Kidney (tissue), 14 donors: ENCODE measurements around the gene PLA2G2A. TPM values are rescaled to one million over a fixed set of nuclear protein-coding genes. Genes with fewer than 3 reads are reported as not detected.

ENCODE experiments used
- DNase-seq, 5 donors: peaks; one replicate each; pipeline ENCODE4 v3.0.0-alpha.2; 2013 to 2020
- FAIRE-seq: peaks from 2 replicates; lab custom pipeline; 2012; peaks lifted over from hg19 to GRCh38; lab: Jason Lieb, UNC
- H3K27ac ChIP-seq, 2 donors: one replicate each; pipeline ENCODE4 v1.7.0; 2013; ENCODE audit warnings: low read depth in 2 of 2, low read length in 2 of 2, inconsistent platforms in 1 of 2
- H3K27me3 ChIP-seq: one replicate; pipeline ENCODE4 v1.7.1; 2013; ENCODE audit warnings: low read length, inconsistent platforms; ENCODE audit not compliant: control insufficient read depth, insufficient read depth
- H3K36me3 ChIP-seq, 3 donors: one replicate each; pipeline versions ENCODE4 v1.7.0 to v1.7.1; 2013; ENCODE audit warnings: low read length in 3 of 3, control low read depth in 1 of 3, inconsistent platforms in 1 of 3; ENCODE audit not compliant: insufficient read depth in 3 of 3, control insufficient read depth in 2 of 3
- H3K4me1 ChIP-seq, 3 donors: one replicate each; pipeline versions ENCODE4 v1.7.0 to v1.7.1; 2013; ENCODE audit warnings: low read length in 3 of 3, inconsistent platforms in 1 of 3, low read depth in 1 of 3; ENCODE audit not compliant: control insufficient read depth in 2 of 3, insufficient read depth in 2 of 3
- H3K4me3 ChIP-seq, 3 donors: one replicate each; pipeline versions ENCODE4 v1.7.0 to v1.8.1; 2013; ENCODE audit warnings: low read length in 3 of 3, control low read depth in 1 of 3, inconsistent platforms in 1 of 3
- H3K9ac ChIP-seq, 3 donors: one replicate each; pipeline versions ENCODE4 v1.7.0 to v1.7.1; 2013; ENCODE audit warnings: low read length in 3 of 3, control low read depth in 1 of 3, inconsistent platforms in 1 of 3
- H3K9me3 ChIP-seq, 3 donors: one replicate each; pipeline versions ENCODE4 v1.7.0 to v1.7.1; 2013; ENCODE audit warnings: low read length in 3 of 3, control low read depth in 1 of 3, inconsistent platforms in 1 of 3; ENCODE audit not compliant: control insufficient read depth in 2 of 3, insufficient read depth in 1 of 3
- intact Hi-C: fragments of 100-400 bp; cut with DNase I; formaldehyde crosslinking; loops from one replicate; pipeline ENCODE4 v1.11.1; 2022
- polyA plus RNA-seq: library from polyadenylated mRNA; stranded (reverse); fragments of 350-450 nt; fragmentation: Illumina TruSeq; extraction: RNeasy Lipid Tissue Mini Kit (QIAGEN cat#74804); gene quantifications from one replicate; pipeline ENCODE4 v1.2.3, GENCODE V29; 2014; ENCODE audit warnings: low read depth, low replicate concordance; ENCODE audit not compliant: insufficient read depth
- total RNA-seq: library from RNA; stranded (reverse); fragmentation: NEBNext Ultra II Directional; extraction: Animal tissue kit (Norgen Biotek cat#: 25700); gene quantifications from one replicate; pipeline ENCODE4 v1.2.1, GENCODE V29; 2021
- TF ChIP-seq, protein P1 (sequence below): IDR thresholded peaks from 3 replicates; pipeline ENCODE4 v1.5.1; 2012; ENCODE audit warnings: mild to moderate bottlenecking, moderate library complexity, borderline replicate concordance; ENCODE audit not compliant: insufficient read depth; ENCODE audit errors: extremely low read depth
- donor health status: control.
- donor health status: control.
- donor health status: control.
- donor health status: control.
- donor health status: control.
- donor health status: DM: yes; HTN: yes; CAD: no.
- donor health status: Normal renal cell carcinoma (clear cell type).

PLA2G2A gene
- total and polyA plus RNA-seq, 2 donors from 2014 or later: 0.52 to 0.63 TPM

GRCh38 chr1:20017741-20018140 is 38.3 kb upstream of the PLA2G2A start:
- H3K4me3 ChIP-seq: no peak overlapping the region
- intact Hi-C loops: no loop called here
- H3K36me3 ChIP-seq: no peaks in the 10 kb centered on the region
- H3K4me1 ChIP-seq: no peaks in the 10 kb centered on the region
- peaks cover 0 to 2% (median 0%) of the 10 kb centered on the region in 3 donors for H3K9me3 ChIP-seq
- no peaks in the 10 kb centered on the region for H3K27me3 ChIP-seq
- no peak overlapping the region for H3K9ac ChIP-seq
- H3K27ac ChIP-seq: no peak overlapping the region
- FAIRE-seq (no peak), DNase-seq (no peak)
- TF ChIP-seq, protein P1, sequence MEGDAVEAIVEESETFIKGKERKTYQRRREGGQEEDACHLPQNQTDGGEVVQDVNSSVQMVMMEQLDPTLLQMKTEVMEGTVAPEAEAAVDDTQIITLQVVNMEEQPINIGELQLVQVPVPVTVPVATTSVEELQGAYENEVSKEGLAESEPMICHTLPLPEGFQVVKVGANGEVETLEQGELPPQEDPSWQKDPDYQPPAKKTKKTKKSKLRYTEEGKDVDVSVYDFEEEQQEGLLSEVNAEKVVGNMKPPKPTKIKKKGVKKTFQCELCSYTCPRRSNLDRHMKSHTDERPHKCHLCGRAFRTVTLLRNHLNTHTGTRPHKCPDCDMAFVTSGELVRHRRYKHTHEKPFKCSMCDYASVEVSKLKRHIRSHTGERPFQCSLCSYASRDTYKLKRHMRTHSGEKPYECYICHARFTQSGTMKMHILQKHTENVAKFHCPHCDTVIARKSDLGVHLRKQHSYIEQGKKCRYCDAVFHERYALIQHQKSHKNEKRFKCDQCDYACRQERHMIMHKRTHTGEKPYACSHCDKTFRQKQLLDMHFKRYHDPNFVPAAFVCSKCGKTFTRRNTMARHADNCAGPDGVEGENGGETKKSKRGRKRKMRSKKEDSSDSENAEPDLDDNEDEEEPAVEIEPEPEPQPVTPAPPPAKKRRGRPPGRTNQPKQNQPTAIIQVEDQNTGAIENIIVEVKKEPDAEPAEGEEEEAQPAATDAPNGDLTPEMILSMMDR: no peak

DNA sequence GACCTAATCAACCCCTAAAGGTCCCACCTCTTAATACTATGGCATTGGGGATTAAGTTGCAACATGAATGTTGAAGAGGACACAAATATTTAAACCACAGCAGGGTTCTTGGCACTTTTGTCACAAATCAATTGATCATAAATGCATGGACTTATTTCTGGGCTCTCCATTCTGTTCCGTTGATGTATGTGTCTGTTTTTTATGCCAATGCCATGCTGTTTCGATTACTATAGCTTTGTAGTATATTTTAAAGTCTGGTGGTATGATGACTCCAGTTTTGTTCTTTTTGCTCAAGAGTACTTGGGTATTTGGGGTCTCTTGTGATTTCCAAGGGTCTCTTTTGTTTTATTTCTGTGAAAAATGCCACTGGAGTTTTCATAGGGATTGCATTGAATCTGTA is 34.7 kb upstream of the PLA2G2A start:
- peaks cover 0 to 2% (median 0%) of the 10 kb centered on the region in 3 donors for H3K9me3 ChIP-seq
- no peak overlapping the region for H3K9ac ChIP-seq
- H3K27ac ChIP-seq: no peak overlapping the region
- intact Hi-C loops: no loop called here
- H3K27me3 ChIP-seq: no peaks in the 10 kb centered on the region
- FAIRE-seq (no peak), DNase-seq (no peak)
- H3K36me3 ChIP-seq: no peaks in the 10 kb centered on the region
- TF ChIP-seq, protein P1: no peak
- no peaks in the 10 kb centered on the region for H3K4me1 ChIP-seq
- no peak overlapping the region for H3K4me3 ChIP-seq

GRCh38 chr1:20010016-20010415 is 30.6 kb upstream of the PLA2G2A start:
- Histone ChIP-seq H3K4me3 (no peak overlapping the region), H3K9me3 (no peaks in the 10 kb centered on the region), H3K27me3 (no peaks in the 10 kb centered on the region), H3K36me3 (no peaks in the 10 kb centered on the region), H3K4me1 (no peaks in the 10 kb centered on the region), H3K27ac (no peak overlapping the region), H3K9ac (no peak overlapping the region)
- intact Hi-C loops: no loop called here
- DNase-seq (no peak), FAIRE-seq (no peak)
- TF ChIP-seq, protein P1: no peak

GRCh38 chr1:20009212-20009611 is 29.8 kb upstream of the PLA2G2A start:
- FAIRE-seq (no peak), DNase-seq (no peak)
- Histone ChIP-seq H3K4me1 (no peaks in the 10 kb centered on the region), H3K27me3 (no peaks in the 10 kb centered on the region), H3K36me3 (no peaks in the 10 kb centered on the region), H3K4me3 (no peak overlapping the region), H3K9ac (no peak overlapping the region), H3K9me3 (no peaks in the 10 kb centered on the region), H3K27ac (no peak overlapping the region)
- intact Hi-C loops: no loop called here
- TF ChIP-seq, protein P1: no peak
